A549 (cell line): ENCODE measurements around the gene RPL11. TPM values are rescaled to one million over a fixed set of nuclear protein-coding genes. Genes with fewer than 3 reads are reported as not detected.

Experiments
- ATAC-seq, 2 experiments: fragments of 200-7000 bp in 1 of 2; fragments of >200 bp in 1 of 2; cut with Nextera tagmentation in 1 of 2; cut with Tn5 transposase in 1 of 2; 3 replicates each; pipeline versions ENCODE4 v1.8.0 to v1.9.1; 2018 to 2020; ENCODE audit warnings: mild to moderate bottlenecking in 1 of 2, moderate library complexity in 1 of 2
- CTCF ChIA-PET: fragments of 300-600 bp; sonication (Branson Sonifier 250); formaldehyde crosslinking; extraction: SDS; loops from one replicate; lab custom pipeline; 2021; ENCODE audit warnings: antibody characterized with exemption, inconsistent platforms; lab: Yijun Ruan, JAX
- POLR2A ChIA-PET: fragments of 350-600 bp; formaldehyde crosslinking; extraction: SDS; loops from one replicate; lab custom pipeline; 2021; ENCODE audit warnings: antibody characterized with exemption, inconsistent platforms; lab: Yijun Ruan, JAX
- DNase-seq, 2 experiments: peaks; one replicate each; pipeline versions ENCODE4 v3.0.0 to v3.0.0-alpha.2; 2011 to 2016; ENCODE audit warnings: low read depth in 1 of 2, low spot score in 1 of 2
- FAIRE-seq: peaks from 2 replicates; lab custom pipeline; 2011; peaks lifted over from hg19 to GRCh38; lab: Jason Lieb, UNC
- H3K27ac ChIP-seq, 2 experiments: fragments of >200 bp; sonication (Bioruptor Twin); formaldehyde crosslinking; 3 replicates each; pipeline ENCODE4 v1.5.1; 2016 to 2017
- H3K4me1 ChIP-seq: fragments of >200 bp; sonication (Bioruptor Twin); formaldehyde crosslinking; 3 replicates; pipeline ENCODE4 v1.6.1; 2016
- H3K4me2 ChIP-seq: fragments of >200 bp; sonication (Bioruptor Twin); formaldehyde crosslinking; 3 replicates; pipeline ENCODE4 v1.6.1; 2016
- H3K4me3 ChIP-seq: fragments of >200 bp; sonication (Bioruptor Twin); formaldehyde crosslinking; 3 replicates; pipeline ENCODE4 v1.5.1; 2016
- H3K9me3 ChIP-seq: fragments of >200 bp; sonication (Bioruptor Twin); formaldehyde crosslinking; 3 replicates; pipeline ENCODE4 v1.6.1; 2016
- EP300 ChIP-seq, 2 experiments: fragments of >200 bp; sonication (Bioruptor Twin); formaldehyde crosslinking; IDR thresholded peaks; 2 replicates in 1 of 2; 3 replicates in 1 of 2; pipeline ENCODE4 v1.6.1; 2016 to 2017
- HOXB13 ChIP-seq: fragments of 250-450 bp; sonication (Bioruptor Pico); IDR thresholded peaks from 2 replicates; pipeline ENCODE4 v1.5.0; 2020; ENCODE audit warnings: low read depth, mild to moderate bottlenecking, moderate library complexity
- JUN ChIP-seq, 2 experiments: fragments of >200 bp; sonication (Bioruptor Twin); formaldehyde crosslinking; IDR thresholded peaks; 2 replicates in 1 of 2; 3 replicates in 1 of 2; pipeline ENCODE4 v1.6.1; 2016 to 2017
- KDM5A ChIP-seq: fragments of 200-600 bp; sonication (generic); IDR thresholded peaks from 2 replicates; pipeline ENCODE4 v1.6.1; 2016; ENCODE audit warnings: antibody characterized with exemption, mild to moderate bottlenecking
- MAFK ChIP-seq: fragments of 450-650 bp; IDR thresholded peaks from 2 replicates; pipeline ENCODE4 v1.6.1; 2014; ENCODE audit not compliant: partially characterized antibody
- POLR2A ChIP-seq: IDR thresholded peaks from 2 replicates; pipeline ENCODE4 v1.6.1; 2012; ENCODE audit warnings: mild to moderate bottlenecking, low read length
- RCOR1 ChIP-seq: fragments of 150-350 bp; IDR thresholded peaks from 2 replicates; pipeline ENCODE4 v1.6.1; 2014; ENCODE audit warnings: antibody characterized with exemption, low read length, low read depth
- RNF2 ChIP-seq: fragments of 200-600 bp; sonication (generic); IDR thresholded peaks from 2 replicates; pipeline ENCODE4 v1.6.1; 2016; ENCODE audit warnings: low read depth, mild to moderate bottlenecking, antibody characterized with exemption, moderate library complexity, borderline replicate concordance
- SMC3 ChIP-seq: fragments of >200 bp; sonication (Bioruptor Twin); formaldehyde crosslinking; IDR thresholded peaks from 3 replicates; pipeline ENCODE4 v1.6.1; 2018; ENCODE audit warnings: inconsistent platforms
- ZC3H11A ChIP-seq: fragments of 450-650 bp; IDR thresholded peaks from 2 replicates; pipeline ENCODE4 v1.6.1; 2014; ENCODE audit warnings: antibody characterized with exemption, mild to moderate bottlenecking
- WGBS: methylation state at CpG from one replicate; pipeline ENCODE4 v1.1.6; 2017; ENCODE audit errors: missing lambda C conversion rate; 5-methylcytosine and 5-hydroxymethylcytosine counted together
- polyA plus RNA-seq, 4 experiments: library from polyadenylated mRNA; depleted of rRNA in 3 of 4; stranded (reverse); fragments of >200 nt; fragmentation: RNase III in 1 of 4; extraction: RNeasy Plus Mini Kit Qiagen cat#74134 plus additional on column Dnase treatment in 1 of 4; gene quantifications; 2 replicates in 3 of 4; 3 replicates in 1 of 4; pipeline ENCODE4 v1.2.3, GENCODE V29; 2011 to 2017
- TF ChIP-seq, protein P1 (sequence below): IDR thresholded peaks from 2 replicates; pipeline ENCODE4 v1.6.1; 2012
- TF ChIP-seq, protein P2 (sequence below): fragments of >200 bp; sonication (Bioruptor Twin); formaldehyde crosslinking; IDR thresholded peaks from 3 replicates; pipeline ENCODE4 v1.6.1; 2016
- TF ChIP-seq, protein P3 (sequence below): fragments of 250-450 bp; sonication (Bioruptor Pico); IDR thresholded peaks from 2 replicates; pipeline ENCODE4 v1.5.0; 2020; ENCODE audit warnings: low read depth, mild to moderate bottlenecking, moderate library complexity
- TF ChIP-seq, protein P4 (sequence below): fragments of 150-350 bp; IDR thresholded peaks from 2 replicates; pipeline ENCODE4 v1.6.1; 2014; ENCODE audit warnings: low read depth, mild to moderate bottlenecking, low read length
- TF ChIP-seq, protein P5 (sequence below): fragments of >200 bp; sonication (Bioruptor Twin); formaldehyde crosslinking; IDR thresholded peaks from 2 replicates; pipeline ENCODE4 v1.6.1; 2016

The RPL11 gene
- polyA plus RNA-seq, 2 of the 4 experiments (the other 2 are of a cell fraction), result 1,292 to 1,329 TPM

DNA sequence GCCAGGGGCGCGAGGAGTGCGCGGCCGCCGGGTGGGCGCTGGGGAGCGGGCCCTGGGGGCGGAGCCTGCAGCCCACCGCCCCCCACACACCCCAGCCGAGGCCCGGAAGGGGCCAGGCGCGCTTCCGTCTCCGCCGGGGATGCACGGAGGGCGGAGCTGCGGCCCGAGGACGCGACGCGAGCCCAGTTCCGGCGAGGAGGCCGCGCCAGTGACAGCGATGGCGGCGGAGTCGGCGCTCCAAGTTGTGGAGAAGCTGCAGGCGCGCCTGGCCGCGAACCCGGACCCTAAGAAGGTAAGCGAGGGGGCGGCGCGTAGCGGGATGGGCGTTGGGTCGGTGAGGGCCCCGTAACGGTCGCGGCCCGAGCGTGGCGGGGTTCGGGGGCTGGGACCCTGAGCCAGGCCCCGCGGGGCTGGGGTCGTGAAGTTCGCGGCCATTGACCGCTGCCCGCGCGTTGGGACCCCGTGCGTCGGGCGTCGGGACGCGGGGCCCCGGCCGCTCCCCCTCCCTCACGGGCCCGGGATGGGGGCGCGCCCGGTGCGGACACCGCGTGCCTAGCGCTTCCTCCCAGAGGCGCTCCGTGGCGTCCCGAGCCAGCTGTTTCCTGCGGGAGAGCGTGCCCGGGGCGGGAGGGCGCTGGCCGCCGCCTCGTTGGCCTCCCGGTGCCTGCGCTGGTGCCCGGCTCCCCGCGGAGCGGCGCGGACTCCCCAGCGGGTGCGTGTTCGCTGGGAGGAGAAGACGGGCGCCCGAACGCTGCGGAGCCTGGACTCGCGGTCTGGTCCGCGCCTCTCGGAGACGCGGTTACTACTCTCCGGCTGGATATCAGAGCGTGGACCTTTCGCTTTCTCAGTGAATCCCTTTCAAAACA lies 51.9 kb downstream of the RPL11 start, which contains the start of gene ELOA (continued):
- TF ChIP-seq, protein P1, sequence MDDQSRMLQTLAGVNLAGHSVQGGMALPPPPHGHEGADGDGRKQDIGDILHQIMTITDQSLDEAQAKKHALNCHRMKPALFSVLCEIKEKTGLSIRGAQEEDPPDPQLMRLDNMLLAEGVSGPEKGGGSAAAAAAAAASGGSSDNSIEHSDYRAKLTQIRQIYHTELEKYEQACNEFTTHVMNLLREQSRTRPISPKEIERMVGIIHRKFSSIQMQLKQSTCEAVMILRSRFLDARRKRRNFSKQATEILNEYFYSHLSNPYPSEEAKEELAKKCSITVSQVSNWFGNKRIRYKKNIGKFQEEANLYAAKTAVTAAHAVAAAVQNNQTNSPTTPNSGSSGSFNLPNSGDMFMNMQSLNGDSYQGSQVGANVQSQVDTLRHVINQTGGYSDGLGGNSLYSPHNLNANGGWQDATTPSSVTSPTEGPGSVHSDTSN, result no peak
- TF ChIP-seq POLR2A, result peak; percentile 66
- TF ChIP-seq SMC3, result no peak
- TF ChIP-seq, protein P2, sequence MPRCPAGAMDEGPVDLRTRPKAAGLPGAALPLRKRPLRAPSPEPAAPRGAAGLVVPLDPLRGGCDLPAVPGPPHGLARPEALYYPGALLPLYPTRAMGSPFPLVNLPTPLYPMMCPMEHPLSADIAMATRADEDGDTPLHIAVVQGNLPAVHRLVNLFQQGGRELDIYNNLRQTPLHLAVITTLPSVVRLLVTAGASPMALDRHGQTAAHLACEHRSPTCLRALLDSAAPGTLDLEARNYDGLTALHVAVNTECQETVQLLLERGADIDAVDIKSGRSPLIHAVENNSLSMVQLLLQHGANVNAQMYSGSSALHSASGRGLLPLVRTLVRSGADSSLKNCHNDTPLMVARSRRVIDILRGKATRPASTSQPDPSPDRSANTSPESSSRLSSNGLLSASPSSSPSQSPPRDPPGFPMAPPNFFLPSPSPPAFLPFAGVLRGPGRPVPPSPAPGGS, result 0 out of 3 replicates have a peak, but pooled peaks have one; percentile 44
- TF ChIP-seq HOXB13, result no peak
- TF ChIP-seq, protein P3, sequence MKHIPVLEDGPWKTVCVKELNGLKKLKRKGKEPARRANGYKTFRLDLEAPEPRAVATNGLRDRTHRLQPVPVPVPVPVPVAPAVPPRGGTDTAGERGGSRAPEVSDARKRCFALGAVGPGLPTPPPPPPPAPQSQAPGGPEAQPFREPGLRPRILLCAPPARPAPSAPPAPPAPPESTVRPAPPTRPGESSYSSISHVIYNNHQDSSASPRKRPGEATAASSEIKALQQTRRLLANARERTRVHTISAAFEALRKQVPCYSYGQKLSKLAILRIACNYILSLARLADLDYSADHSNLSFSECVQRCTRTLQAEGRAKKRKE (CRISPR knock-in tag), result no peak
- TF ChIP-seq EP300 (IDR thresholded peaks at IDR 0.05), result no peak
- TF ChIP-seq, protein P4, sequence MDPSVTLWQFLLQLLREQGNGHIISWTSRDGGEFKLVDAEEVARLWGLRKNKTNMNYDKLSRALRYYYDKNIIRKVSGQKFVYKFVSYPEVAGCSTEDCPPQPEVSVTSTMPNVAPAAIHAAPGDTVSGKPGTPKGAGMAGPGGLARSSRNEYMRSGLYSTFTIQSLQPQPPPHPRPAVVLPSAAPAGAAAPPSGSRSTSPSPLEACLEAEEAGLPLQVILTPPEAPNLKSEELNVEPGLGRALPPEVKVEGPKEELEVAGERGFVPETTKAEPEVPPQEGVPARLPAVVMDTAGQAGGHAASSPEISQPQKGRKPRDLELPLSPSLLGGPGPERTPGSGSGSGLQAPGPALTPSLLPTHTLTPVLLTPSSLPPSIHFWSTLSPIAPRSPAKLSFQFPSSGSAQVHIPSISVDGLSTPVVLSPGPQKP, result no peak
- TF ChIP-seq RNF2, result no peak
- TF ChIP-seq ZC3H11A, result no peak
- TF ChIP-seq JUN (IDR thresholded peaks at IDR 0.05), result peak in 1 of 2 experiments; percentile 76; a peak in 2 of 5 replicates
- TF ChIP-seq KDM5A, result peak; percentile 84
- TF ChIP-seq, protein P5, sequence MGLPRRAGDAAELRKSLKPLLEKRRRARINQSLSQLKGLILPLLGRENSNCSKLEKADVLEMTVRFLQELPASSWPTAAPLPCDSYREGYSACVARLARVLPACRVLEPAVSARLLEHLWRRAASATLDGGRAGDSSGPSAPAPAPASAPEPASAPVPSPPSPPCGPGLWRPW, result no peak

DNA sequence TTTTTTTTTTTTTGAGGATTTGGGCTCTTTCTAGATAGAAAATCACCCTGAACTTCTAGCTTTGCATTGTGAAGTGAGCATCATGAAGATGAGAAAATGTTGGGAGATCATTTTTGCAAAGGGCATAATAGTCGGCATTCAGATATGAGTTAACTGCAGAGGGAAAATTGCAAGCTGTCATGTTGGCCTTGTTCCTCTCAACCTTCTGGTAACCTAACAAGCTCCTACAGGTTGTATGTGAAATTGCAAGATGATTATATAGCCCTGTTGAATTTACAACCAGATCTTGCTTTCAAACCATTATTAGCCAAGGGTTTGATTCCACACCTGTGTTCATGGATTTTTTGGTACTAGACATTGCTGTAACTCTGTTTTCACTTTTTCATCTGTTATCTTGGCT lies 53.9 kb downstream of the RPL11 start:
- peak in 1 of 2 experiments; percentile 57; a peak in 3 of 6 replicates for ATAC-seq
- Histone ChIP-seq H3K9me3 (no peaks in the 10 kb centered on the region), H3K27ac (no peak overlapping the region), H3K4me3 (0 out of 3 replicates have a peak overlapping the region, but pooled peaks have one; percentile 93), H3K4me1 (peaks cover 19% of the 10 kb centered on the region), H3K4me2 (peak overlapping the region; percentile 85)
- POLR2A ChIA-PET, result interaction anchor here (0.7 to 1.0 kb wide), 3 partner anchors 33 to 54 kb away, joined by 3 to 7 read pairs (median 4); partner anchors contain the start of genes PITHD1 and RPL11
- 44% methylated on average over 1 of the region's 1 CpG for WGBS
- no peak for FAIRE-seq
- DNase-seq, result peak; percentile 63 to 74
- TF ChIP-seq MAFK, result peak; percentile 80
- TF ChIP-seq RCOR1, result no peak
- CTCF ChIA-PET, result interaction anchor here (0.7 to 1.3 kb wide), 6 partner anchors 9 to 130 kb away, joined by 3 to 6 read pairs (median 3); no protein-coding TSS in a partner anchor

Other genes with a start within 250 kb of the RPL11 start
- 5.2 and 5.6 TPM in 2 replicates for gene ASAP3, start 207.6 kb upstream of the RPL11 start, polyA plus RNA-seq (2011; rRNA removed)
- 3.9 to 4.9 TPM (median 4.0 TPM) in 3 replicates for gene ASAP3, start 207.6 kb upstream of the RPL11 start, polyA plus RNA-seq (2017; fragmentation: RNase III; extraction: RNeasy Plus Mini Kit Qiagen cat#74134 plus additional on column Dnase treatment)
- gene E2F2, start 160.6 kb upstream of the RPL11 start, polyA plus RNA-seq (2011; rRNA removed), result 0.90 and 1.6 TPM in 2 replicates
- gene E2F2, start 160.6 kb upstream of the RPL11 start, polyA plus RNA-seq (2017; fragmentation: RNase III; extraction: RNeasy Plus Mini Kit Qiagen cat#74134 plus additional on column Dnase treatment), result 3.4 to 3.9 TPM (median 3.4 TPM) in 3 replicates
- gene ID3, start 132.3 kb upstream of the RPL11 start, polyA plus RNA-seq (2011; rRNA removed), result 171 and 193 TPM in 2 replicates
- gene ID3, start 132.3 kb upstream of the RPL11 start, polyA plus RNA-seq (2017; fragmentation: RNase III; extraction: RNeasy Plus Mini Kit Qiagen cat#74134 plus additional on column Dnase treatment), result 209 to 336 TPM (median 288 TPM) in 3 replicates
- gene ELOA, start 51.7 kb downstream of the RPL11 start, polyA plus RNA-seq (2011; rRNA removed), result 16.0 and 18.4 TPM in 2 replicates
- gene ELOA, start 51.7 kb downstream of the RPL11 start, polyA plus RNA-seq (2017; fragmentation: RNase III; extraction: RNeasy Plus Mini Kit Qiagen cat#74134 plus additional on column Dnase treatment), result 16.3 to 18.4 TPM (median 16.4 TPM) in 3 replicates
- 34.0 and 41.0 TPM in 2 replicates for gene PITHD1, start 86.6 kb downstream of the RPL11 start, polyA plus RNA-seq (2011; rRNA removed)
- gene PITHD1, start 86.6 kb downstream of the RPL11 start, polyA plus RNA-seq (2017; fragmentation: RNase III; extraction: RNeasy Plus Mini Kit Qiagen cat#74134 plus additional on column Dnase treatment), result 25.4 to 29.2 TPM (median 26.3 TPM) in 3 replicates
- gene LYPLA2, start 99.3 kb downstream of the RPL11 start, polyA plus RNA-seq (2011; rRNA removed), result 17.8 and 26.0 TPM in 2 replicates
- 43.8 to 49.2 TPM (median 46.7 TPM) in 3 replicates for gene LYPLA2, start 99.3 kb downstream of the RPL11 start, polyA plus RNA-seq (2017; fragmentation: RNase III; extraction: RNeasy Plus Mini Kit Qiagen cat#74134 plus additional on column Dnase treatment)
- gene GALE, start 108.9 kb downstream of the RPL11 start, polyA plus RNA-seq (2011; rRNA removed), result 38.9 and 39.9 TPM in 2 replicates
- gene GALE, start 108.9 kb downstream of the RPL11 start, polyA plus RNA-seq (2017; fragmentation: RNase III; extraction: RNeasy Plus Mini Kit Qiagen cat#74134 plus additional on column Dnase treatment), result 45.6 to 48.1 TPM (median 46.9 TPM) in 3 replicates
- gene HMGCL, start 133.6 kb downstream of the RPL11 start, polyA plus RNA-seq (2011; rRNA removed), result 18.0 and 18.9 TPM in 2 replicates
- gene HMGCL, start 133.6 kb downstream of the RPL11 start, polyA plus RNA-seq (2017; fragmentation: RNase III; extraction: RNeasy Plus Mini Kit Qiagen cat#74134 plus additional on column Dnase treatment), result 9.7 to 11.5 TPM (median 10.9 TPM) in 3 replicates
- 14.8 and 16.1 TPM in 2 replicates for gene FUCA1, start 176.5 kb downstream of the RPL11 start, polyA plus RNA-seq (2011; rRNA removed)
- gene FUCA1, start 176.5 kb downstream of the RPL11 start, polyA plus RNA-seq (2017; fragmentation: RNase III; extraction: RNeasy Plus Mini Kit Qiagen cat#74134 plus additional on column Dnase treatment), result 9.0 to 10.8 TPM (median 9.7 TPM) in 3 replicates
- gene CNR2, start 221.6 kb downstream of the RPL11 start, polyA plus RNA-seq (2011; rRNA removed), result not detected in 2 replicates
- not detected in 3 replicates for gene CNR2, start 221.6 kb downstream of the RPL11 start, polyA plus RNA-seq (2017; fragmentation: RNase III; extraction: RNeasy Plus Mini Kit Qiagen cat#74134 plus additional on column Dnase treatment)